IMR-90 (cell line): ENCODE data around the gene MTA1. TPM values are rescaled to one million over a fixed set of nuclear protein-coding genes. Genes with fewer than 3 reads are reported as not detected.

Experiments used
- ATAC-seq: fragments of 200-7000 bp; cut with Tn5 transposase; 2 replicates; pipeline ENCODE4 v1.9.1; 2020; ENCODE audit warnings: low read depth, mild to moderate bottlenecking, moderate library complexity
- BruUV-seq: library from RNA; stranded (reverse); fragments of 400-500 nt; replicated peaks from 2 replicates; lab custom pipeline; 2021; lab: Mats Ljungman, UMichigan
- CTCF ChIA-PET: fragments of 300-600 bp; formaldehyde crosslinking; extraction: SDS; loops from one replicate; lab custom pipeline; 2021; ENCODE audit warnings: antibody characterized with exemption; lab: Yijun Ruan, JAX
- POLR2A ChIA-PET: fragments of 300-600 bp; sonication (Branson Sonifier 250); formaldehyde crosslinking; loops from one replicate; lab custom pipeline; 2022; ENCODE audit warnings: antibody characterized with exemption; ENCODE audit not compliant: unreplicated experiment; lab: Charles Lee
- DNase-seq: peaks from one replicate; pipeline ENCODE4 v3.0.0; 2013
- H2AFZ ChIP-seq: replicated peaks from 2 replicates; pipeline ENCODE3; 2013; ENCODE audit warnings: low read length, mild to moderate bottlenecking; ENCODE audit not compliant: poor library complexity
- H2AK5ac ChIP-seq: 2 replicates; pipeline ENCODE4 v1.6.1; 2013; ENCODE audit warnings: low read depth, low read length, inconsistent platforms
- H2AK9ac ChIP-seq: replicated peaks from 2 replicates; pipeline ENCODE3; 2013; ENCODE audit warnings: mild to moderate bottlenecking, low read depth, low read length, moderate library complexity; ENCODE audit not compliant: poor library complexity
- H2BK120ac ChIP-seq: 2 replicates; pipeline ENCODE4 v1.6.1; 2013; ENCODE audit warnings: low read depth, low read length, inconsistent platforms
- H2BK15ac ChIP-seq: 3 replicates; pipeline ENCODE4 v1.6.1; 2013; ENCODE audit warnings: low read depth, low read length, inconsistent platforms
- H2BK20ac ChIP-seq: 2 replicates; pipeline ENCODE4 v1.6.1; 2013; ENCODE audit warnings: low read depth, mild to moderate bottlenecking, inconsistent platforms, low read length, moderate library complexity
- H2BK5ac ChIP-seq: 2 replicates; pipeline ENCODE4 v1.6.1; 2013; ENCODE audit warnings: mild to moderate bottlenecking, low read depth, low read length, inconsistent platforms; ENCODE audit not compliant: poor library complexity, severe bottlenecking
- H3K14ac ChIP-seq: replicated peaks from 2 replicates; pipeline ENCODE4 v1.6.1; 2013; ENCODE audit warnings: low read depth, low read length, inconsistent platforms
- H3K18ac ChIP-seq: 2 replicates; pipeline ENCODE4 v1.6.1; 2013; ENCODE audit warnings: low read depth, low read length, control low read depth
- H3K23ac ChIP-seq: 2 replicates; pipeline ENCODE4 v1.6.1; 2013; ENCODE audit warnings: low read depth, low read length, inconsistent platforms
- H3K27ac ChIP-seq: 2 replicates; pipeline ENCODE4 v1.5.1; 2013; ENCODE audit warnings: mild to moderate bottlenecking, control low read depth, low read length; ENCODE audit not compliant: insufficient read depth
- H3K27me3 ChIP-seq: 2 replicates; pipeline ENCODE4 v1.6.1; 2013; ENCODE audit warnings: low read length; ENCODE audit not compliant: control insufficient read depth, insufficient read depth
- H3K36me3 ChIP-seq: 2 replicates; pipeline ENCODE4 v1.6.1; 2013; ENCODE audit warnings: low read length, mixed read lengths; ENCODE audit not compliant: control insufficient read depth, insufficient read depth
- H3K4ac ChIP-seq: 2 replicates; pipeline ENCODE4 v1.6.1; 2013; ENCODE audit warnings: low read depth, low read length, inconsistent platforms
- H3K4me1 ChIP-seq: 2 replicates; pipeline ENCODE4 v1.6.1; 2013; ENCODE audit warnings: low read length, mixed read lengths; ENCODE audit not compliant: control insufficient read depth, insufficient read depth
- H3K4me2 ChIP-seq: 2 replicates; pipeline ENCODE4 v1.6.1; 2013; ENCODE audit warnings: low read depth, mild to moderate bottlenecking, control low read depth, low read length, moderate library complexity
- H3K4me3 ChIP-seq: 2 replicates; pipeline ENCODE4 v1.5.1; 2013; ENCODE audit warnings: low read depth, mild to moderate bottlenecking, control low read depth, low read length, moderate library complexity; ENCODE audit not compliant: insufficient read depth
- H3K56ac ChIP-seq: 2 replicates; pipeline ENCODE4 v1.6.1; 2013; ENCODE audit warnings: low read length, inconsistent platforms; ENCODE audit not compliant: insufficient read depth; ENCODE audit errors: extremely low read depth
- H3K79me1 ChIP-seq, 2 experiments: 2 replicates each; pipeline ENCODE4 v1.6.1; 2013; ENCODE audit warnings: low read length in 2 of 2, inconsistent platforms in 1 of 2, low read depth in 1 of 2
- H3K9ac ChIP-seq: 2 replicates; pipeline ENCODE4 v1.6.1; 2013; ENCODE audit warnings: low read depth, low read length, control low read depth
- H3K9me1 ChIP-seq: 2 replicates; pipeline ENCODE4 v1.6.1; 2013; ENCODE audit warnings: low read length, inconsistent platforms; ENCODE audit not compliant: insufficient read depth
- H3K9me3 ChIP-seq: 2 replicates; pipeline ENCODE4 v1.6.1; 2013; ENCODE audit warnings: low read length; ENCODE audit not compliant: control insufficient read depth, insufficient read depth
- H4K20me1 ChIP-seq: 2 replicates; pipeline ENCODE4 v1.6.1; 2013; ENCODE audit warnings: low read length, inconsistent platforms; ENCODE audit not compliant: insufficient read depth
- H4K5ac ChIP-seq: 2 replicates; pipeline ENCODE4 v1.6.1; 2013; ENCODE audit warnings: mild to moderate bottlenecking, low read depth, low read length, control low read depth
- H4K8ac ChIP-seq, 2 experiments: 2 replicates each; pipeline ENCODE4 v1.6.1; 2013; ENCODE audit warnings: low read depth in 2 of 2, low read length in 2 of 2, control low read depth in 1 of 2, inconsistent platforms in 1 of 2
- H4K91ac ChIP-seq: 2 replicates; pipeline ENCODE4 v1.6.1; 2013; ENCODE audit warnings: low read depth, low read length, inconsistent platforms; ENCODE audit not compliant: insufficient read depth
- BHLHE40 ChIP-seq: fragments of 150-350 bp; IDR thresholded peaks from 2 replicates; pipeline ENCODE4 v1.6.1; 2016; ENCODE audit warnings: mild to moderate bottlenecking, low read depth, low read length
- CHD1 ChIP-seq: IDR thresholded peaks from 2 replicates; pipeline ENCODE4 v1.6.1; 2012; ENCODE audit warnings: low read depth, low read length, improper control_type of control experiment
- MAFK ChIP-seq: IDR thresholded peaks from 2 replicates; pipeline ENCODE4 v1.6.1; 2012; ENCODE audit warnings: low read depth, low read length, improper control_type of control experiment
- MAZ ChIP-seq: IDR thresholded peaks from 2 replicates; pipeline ENCODE4 v1.6.1; 2012; ENCODE audit warnings: low read depth, mild to moderate bottlenecking, low read length, improper control_type of control experiment, moderate library complexity, borderline replicate concordance
- RAD21 ChIP-seq: IDR thresholded peaks from 2 replicates; pipeline ENCODE4 v1.6.1; 2012; ENCODE audit warnings: low read length, improper control_type of control experiment
- RFX5 ChIP-seq: IDR thresholded peaks from 2 replicates; pipeline ENCODE4 v1.8.0; 2012; ENCODE audit warnings: low read depth, mild to moderate bottlenecking, low read length, moderate library complexity
- SMC3 ChIP-seq: fragments of 150-350 bp; IDR thresholded peaks from 2 replicates; pipeline ENCODE4 v1.6.1; 2016; ENCODE audit warnings: low read depth, mild to moderate bottlenecking, antibody characterized with exemption, low read length, moderate library complexity
- WGBS, 2 experiments: methylation state at CpG; one replicate each; pipeline versions ENCODE4 v1.1.5 to v1.1.7; 2013; ENCODE audit warnings: missing lambda C conversion rate in 2 of 2; ENCODE audit not compliant: insufficient read length in 1 of 2; ENCODE audit errors: extremely low coverage in 2 of 2; 5-methylcytosine and 5-hydroxymethylcytosine counted together
- dilution Hi-C: fragments of 300-500 bp; cut with HindIII; formaldehyde crosslinking; loops from one replicate; pipeline ENCODE4 v1.14.3; 2018; ENCODE audit warnings: low sequenced_read_pairs; ENCODE audit not compliant: unreplicated experiment
- in situ Hi-C: fragments of 300-500 bp; cut with MboI; formaldehyde crosslinking; loops from 3 replicates; pipeline ENCODE4 v1.14.3; 2019; ENCODE audit warnings: low sequenced_read_pairs, inconsistent platforms, mixed read lengths
- intact Hi-C: fragments of 100-400 bp; cut with micrococcal nuclease; formaldehyde crosslinking; loops from 2 replicates; pipeline ENCODE4 v1.10.0; 2022
- polyA plus RNA-seq, 3 experiments: library from polyadenylated mRNA; depleted of rRNA; stranded (reverse); fragments of >200 nt; gene quantifications; 2 replicates each; pipeline ENCODE4 v1.2.3, GENCODE V29; 2012; ENCODE audit warnings: low replicate concordance in 1 of 3
- total RNA-seq: library from RNA; depleted of rRNA; stranded (reverse); fragments of >200 nt; gene quantifications from 2 replicates; pipeline ENCODE4 v1.2.3, GENCODE V29; 2012
- TF ChIP-seq, protein P1 (sequence below): fragments of 150-350 bp; IDR thresholded peaks from 2 replicates; pipeline ENCODE4 v1.6.1; 2016; ENCODE audit warnings: low read depth, mild to moderate bottlenecking, low read length, moderate library complexity, borderline replicate concordance
- TF ChIP-seq, protein P2 (sequence below): conservative IDR thresholded peaks from 2 replicates; pipeline ENCODE4 v1.5.1; 2012; ENCODE audit warnings: mild to moderate bottlenecking, low read depth, low read length, improper control_type of control experiment

Gene MTA1
- total and polyA plus RNA-seq, 2 of the 4 experiments (the other 2 are of a cell fraction) = 21.5 to 61.6 TPM

DNA sequence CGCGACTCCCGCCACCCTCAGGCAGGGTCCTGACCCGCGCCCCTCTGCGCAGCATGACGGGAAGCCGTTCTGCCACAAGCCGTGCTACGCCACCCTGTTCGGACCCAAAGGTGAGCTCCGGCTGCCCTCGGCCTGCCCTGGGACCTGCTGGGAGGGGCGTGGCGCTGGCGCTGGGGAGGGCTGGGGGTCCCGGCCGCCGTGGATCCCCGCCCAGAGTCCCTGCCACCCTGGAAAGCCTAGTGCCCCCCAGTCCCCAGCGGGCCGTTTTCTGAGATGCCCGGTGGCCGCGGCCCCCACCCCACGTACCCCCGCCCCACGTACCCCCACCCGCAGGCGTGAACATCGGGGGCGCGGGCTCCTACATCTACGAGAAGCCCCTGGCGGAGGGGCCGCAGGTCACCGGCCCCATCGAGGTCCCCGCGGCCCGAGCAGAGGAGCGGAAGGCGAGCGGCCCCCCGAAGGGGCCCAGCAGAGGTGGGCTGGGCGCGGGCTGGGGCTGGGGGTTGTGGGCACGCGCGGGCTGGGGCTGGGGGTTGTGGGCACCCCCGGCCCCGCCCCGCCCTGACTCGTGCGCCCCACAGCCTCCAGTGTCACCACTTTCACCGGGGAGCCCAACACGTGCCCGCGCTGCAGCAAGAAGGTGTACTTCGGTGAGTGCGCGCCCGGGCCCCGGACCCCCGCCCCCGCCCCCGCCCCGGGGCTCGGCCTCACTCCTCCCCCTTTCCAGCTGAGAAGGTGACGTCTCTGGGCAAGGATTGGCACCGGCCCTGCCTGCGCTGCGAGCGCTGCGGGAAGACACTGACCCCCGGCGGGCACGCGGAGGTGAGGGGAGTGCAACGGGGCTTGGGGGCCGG lies 59.0 kb downstream of the MTA1 start:
- Histone ChIP-seq H3K14ac (no peak overlapping the region), H2BK120ac (no peak overlapping the region), H2AFZ (no peak overlapping the region), H3K4ac (no peak overlapping the region), H3K4me1 (peaks cover 29% of the 10 kb centered on the region), H2AK5ac (no peak overlapping the region), H3K27me3 (no peaks in the 10 kb centered on the region), H2AK9ac (no peak overlapping the region), H3K36me3 (no peaks in the 10 kb centered on the region), H2BK5ac (no peak overlapping the region), H2BK15ac (no peak overlapping the region), H3K56ac (no peak overlapping the region), H3K4me2 (no peak overlapping the region), H3K23ac (no peak overlapping the region), H3K9me1 (peaks cover 6% of the 10 kb centered on the region), H2BK20ac (no peak overlapping the region), H3K18ac (no peak overlapping the region), H3K9ac (no peak overlapping the region), H3K79me1 (peaks cover 0 to 23% of the 10 kb centered on the region in 2 experiments; a peak in 1 of 4 replicates), H4K8ac (no peak overlapping the region), H3K4me3 (no peak overlapping the region), H3K9me3 (no peaks in the 10 kb centered on the region), H4K91ac (no peak overlapping the region), H4K5ac (no peak overlapping the region), H4K20me1 (peaks cover 3% of the 10 kb centered on the region; the same call in 1 of the 2 replicates), H3K27ac (no peak overlapping the region)
- dilution Hi-C loops = no loop called here
- in situ Hi-C loops = no loop called here
- WGBS, 2 experiments = 75% methylated on average over 19 of the region's 81 CpGs; no CpG with 5 or more reads in 1 of the 2 experiments
- ChIA-PET CTCF (no interaction called here), POLR2A (no interaction called here)
- BruUV-seq = no TSS peak
- ATAC-seq (no peak), DNase-seq (no peak)
- TF ChIP-seq CHD1 (no peak), SMC3 (no peak), MAFK (no peak), MAZ (no peak), BHLHE40 (no peak), RFX5 (no peak), RAD21 (no peak)
- TF ChIP-seq, protein P1, sequence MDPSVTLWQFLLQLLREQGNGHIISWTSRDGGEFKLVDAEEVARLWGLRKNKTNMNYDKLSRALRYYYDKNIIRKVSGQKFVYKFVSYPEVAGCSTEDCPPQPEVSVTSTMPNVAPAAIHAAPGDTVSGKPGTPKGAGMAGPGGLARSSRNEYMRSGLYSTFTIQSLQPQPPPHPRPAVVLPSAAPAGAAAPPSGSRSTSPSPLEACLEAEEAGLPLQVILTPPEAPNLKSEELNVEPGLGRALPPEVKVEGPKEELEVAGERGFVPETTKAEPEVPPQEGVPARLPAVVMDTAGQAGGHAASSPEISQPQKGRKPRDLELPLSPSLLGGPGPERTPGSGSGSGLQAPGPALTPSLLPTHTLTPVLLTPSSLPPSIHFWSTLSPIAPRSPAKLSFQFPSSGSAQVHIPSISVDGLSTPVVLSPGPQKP = no peak
- TF ChIP-seq, protein P2, sequence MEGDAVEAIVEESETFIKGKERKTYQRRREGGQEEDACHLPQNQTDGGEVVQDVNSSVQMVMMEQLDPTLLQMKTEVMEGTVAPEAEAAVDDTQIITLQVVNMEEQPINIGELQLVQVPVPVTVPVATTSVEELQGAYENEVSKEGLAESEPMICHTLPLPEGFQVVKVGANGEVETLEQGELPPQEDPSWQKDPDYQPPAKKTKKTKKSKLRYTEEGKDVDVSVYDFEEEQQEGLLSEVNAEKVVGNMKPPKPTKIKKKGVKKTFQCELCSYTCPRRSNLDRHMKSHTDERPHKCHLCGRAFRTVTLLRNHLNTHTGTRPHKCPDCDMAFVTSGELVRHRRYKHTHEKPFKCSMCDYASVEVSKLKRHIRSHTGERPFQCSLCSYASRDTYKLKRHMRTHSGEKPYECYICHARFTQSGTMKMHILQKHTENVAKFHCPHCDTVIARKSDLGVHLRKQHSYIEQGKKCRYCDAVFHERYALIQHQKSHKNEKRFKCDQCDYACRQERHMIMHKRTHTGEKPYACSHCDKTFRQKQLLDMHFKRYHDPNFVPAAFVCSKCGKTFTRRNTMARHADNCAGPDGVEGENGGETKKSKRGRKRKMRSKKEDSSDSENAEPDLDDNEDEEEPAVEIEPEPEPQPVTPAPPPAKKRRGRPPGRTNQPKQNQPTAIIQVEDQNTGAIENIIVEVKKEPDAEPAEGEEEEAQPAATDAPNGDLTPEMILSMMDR = no peak
- intact Hi-C loops = no loop called here
